H1 (cell line): ENCODE measurements around the gene FAM53A. TPM values are rescaled to one million over a fixed set of nuclear protein-coding genes. Genes with fewer than 3 reads are reported as not detected.
A peak's percentile ranks its signal among the peaks of the same experiment; 100 is the strongest.

Source experiments
- CTCF ChIA-PET: fragments of 300-600 bp; sonication (Branson Sonifier 250); formaldehyde crosslinking; loops from one replicate; lab custom pipeline; 2021; ENCODE audit not compliant: partially characterized antibody; lab: Charles Lee
- POLR2A ChIA-PET: fragments of 300-600 bp; sonication (Branson Sonifier 250); formaldehyde crosslinking; loops from one replicate; lab custom pipeline; 2021; ENCODE audit warnings: inconsistent platforms; ENCODE audit not compliant: partially characterized antibody; lab: Charles Lee
- DNase-seq, 2 experiments: peaks; one replicate each; pipeline versions ENCODE4 v3.0.0 to v3.0.0-alpha.2; 2010 to 2022; ENCODE audit warnings: low spot score in 2 of 2, low read depth in 1 of 2, mixed read lengths in 1 of 2
- FAIRE-seq: peaks from 2 replicates; lab custom pipeline; 2011; peaks lifted over from hg19 to GRCh38; lab: Jason Lieb, UNC
- H2AFZ ChIP-seq: 2 replicates; pipeline ENCODE4 v1.8.1; 2012; ENCODE audit warnings: low read length, inconsistent platforms
- H2AK5ac ChIP-seq: 2 replicates; pipeline ENCODE4 v1.6.1; 2013; ENCODE audit warnings: low read depth, low read length
- H2BK120ac ChIP-seq: replicated peaks from 2 replicates; pipeline ENCODE3; 2013; ENCODE audit warnings: low read depth, low read length, inconsistent platforms
- H2BK12ac ChIP-seq: 2 replicates; pipeline ENCODE4 v1.6.1; 2013; ENCODE audit warnings: low read depth, low read length
- H2BK15ac ChIP-seq: 2 replicates; pipeline ENCODE4 v1.6.1; 2013; ENCODE audit warnings: low read length
- H2BK20ac ChIP-seq: 2 replicates; pipeline ENCODE4 v1.6.1; 2013; ENCODE audit warnings: low read length
- H2BK5ac ChIP-seq: 2 replicates; pipeline ENCODE4 v1.6.1; 2013; ENCODE audit warnings: low read depth, low read length
- H3K14ac ChIP-seq: 2 replicates; pipeline ENCODE4 v1.6.1; 2013; ENCODE audit warnings: inconsistent platforms; ENCODE audit not compliant: insufficient read length
- H3K18ac ChIP-seq: 2 replicates; pipeline ENCODE4 v1.6.1; 2013; ENCODE audit warnings: low read length; ENCODE audit errors: extremely low read depth
- H3K23ac ChIP-seq: 2 replicates; pipeline ENCODE4 v1.6.1; 2013; ENCODE audit warnings: inconsistent platforms; ENCODE audit not compliant: insufficient read length
- H3K23me2 ChIP-seq: 2 replicates; pipeline ENCODE4 v1.6.1; 2013; ENCODE audit warnings: low read depth, low read length
- H3K27ac ChIP-seq: 2 replicates; pipeline ENCODE4 v1.6.1; 2011; ENCODE audit warnings: low read depth, low read length, inconsistent platforms
- H3K27me3 ChIP-seq, 4 experiments: replicated peaks in 1 of 4; 1 replicate in 1 of 4; 2 replicates in 3 of 4; pipeline versions ENCODE4 v1.6.1 to v1.8.1; 2011 to 2013; ENCODE audit warnings: low read length in 3 of 4, mild to moderate bottlenecking in 3 of 4, inconsistent platforms in 2 of 4, mixed read lengths in 2 of 4, moderate library complexity in 1 of 4; ENCODE audit not compliant: control insufficient read depth in 3 of 4, insufficient read depth in 3 of 4; ENCODE audit errors: extremely low read depth in 1 of 4
- H3K36me3 ChIP-seq, 4 experiments: 2 replicates each; pipeline versions ENCODE4 v1.6.1 to v1.8.1; 2011 to 2013; ENCODE audit warnings: mild to moderate bottlenecking in 4 of 4, low read length in 3 of 4, moderate library complexity in 2 of 4, control low read depth in 1 of 4, inconsistent platforms in 1 of 4; ENCODE audit not compliant: insufficient read depth in 4 of 4, control insufficient read depth in 2 of 4
- H3K4ac ChIP-seq: replicated peaks from 2 replicates; pipeline ENCODE3; 2013; ENCODE audit warnings: low read length, low read depth, mixed read lengths, inconsistent platforms; ENCODE audit not compliant: insufficient read length
- H3K4me1 ChIP-seq, 4 experiments: replicated peaks in 1 of 4; 1 replicate in 1 of 4; 2 replicates in 3 of 4; pipeline versions ENCODE4 v1.6.1 to v1.8.1; 2011 to 2013; ENCODE audit warnings: low read length in 3 of 4, inconsistent platforms in 2 of 4, mixed read lengths in 1 of 4; ENCODE audit not compliant: insufficient read depth in 4 of 4, control insufficient read depth in 3 of 4
- H3K4me2 ChIP-seq, 2 experiments: 2 replicates each; pipeline versions ENCODE4 v1.6.1 to v1.8.1; 2011 to 2013; ENCODE audit warnings: low read depth in 2 of 2, low read length in 2 of 2, control low read depth in 1 of 2, inconsistent platforms in 1 of 2, mild to moderate bottlenecking in 1 of 2; ENCODE audit not compliant: insufficient read depth in 1 of 2
- H3K4me3 ChIP-seq, 4 experiments: fragments of 200-600, 300-600 bp in 1 of 4; sonication (generic), shearing (Covaris generic), sonication (Bioruptor Twin) in 1 of 4; 2 replicates each; pipeline versions ENCODE4 v1.5.1 to v1.8.1; 2011 to 2016; ENCODE audit warnings: low read length in 4 of 4, low read depth in 3 of 4, control low read depth in 2 of 4, inconsistent platforms in 2 of 4, mild to moderate bottlenecking in 2 of 4, mixed read lengths in 1 of 4, moderate library complexity in 1 of 4; ENCODE audit not compliant: insufficient read depth in 2 of 4; ENCODE audit errors: extremely low read depth in 1 of 4
- H3K56ac ChIP-seq: replicated peaks from 2 replicates; pipeline ENCODE3; 2013; ENCODE audit warnings: low read depth, mild to moderate bottlenecking, mixed read lengths, low read length, inconsistent platforms; ENCODE audit not compliant: insufficient read length
- H3K79me1 ChIP-seq: 2 replicates; pipeline ENCODE4 v1.6.1; 2013; ENCODE audit warnings: low read depth, low read length, control low read depth
- H3K79me2 ChIP-seq, 2 experiments: 2 replicates each; pipeline versions ENCODE4 v1.6.1 to v1.8.1; 2012 to 2013; ENCODE audit warnings: low read length in 2 of 2, mild to moderate bottlenecking in 2 of 2, inconsistent platforms in 1 of 2; ENCODE audit not compliant: insufficient read depth in 2 of 2, control insufficient read depth in 1 of 2
- H3K9ac ChIP-seq, 4 experiments: replicated peaks in 1 of 4; 1 replicate in 1 of 4; 2 replicates in 3 of 4; pipeline versions ENCODE4 v1.6.1 to v1.8.1; 2011 to 2013; ENCODE audit warnings: low read depth in 3 of 4, low read length in 3 of 4, control low read depth in 2 of 4, mild to moderate bottlenecking in 2 of 4, moderate library complexity in 2 of 4, inconsistent platforms in 1 of 4; ENCODE audit errors: extremely low read depth in 1 of 4
- H3K9me3 ChIP-seq, 2 experiments: 2 replicates each; pipeline versions ENCODE4 v1.6.1 to v1.8.1; 2012 to 2013; ENCODE audit warnings: mild to moderate bottlenecking in 2 of 2, moderate library complexity in 2 of 2, control low read depth in 1 of 2, inconsistent platforms in 1 of 2, low read depth in 1 of 2, low read length in 1 of 2, mixed read lengths in 1 of 2; ENCODE audit not compliant: insufficient read depth in 2 of 2
- H4K20me1 ChIP-seq, 2 experiments: replicated peaks in 1 of 2; 2 replicates each; pipeline versions ENCODE3 to v1.8.1; 2011 to 2013; ENCODE audit warnings: inconsistent platforms in 2 of 2, low read length in 2 of 2, mild to moderate bottlenecking in 1 of 2; ENCODE audit not compliant: insufficient read depth in 2 of 2, control insufficient read depth in 1 of 2
- H4K5ac ChIP-seq: 2 replicates; pipeline ENCODE4 v1.6.1; 2013; ENCODE audit warnings: low read length, low read depth, mixed read lengths, inconsistent platforms; ENCODE audit not compliant: insufficient read length
- H4K8ac ChIP-seq: 2 replicates; pipeline ENCODE4 v1.8.0; 2013; ENCODE audit warnings: mild to moderate bottlenecking, moderate library complexity, low read length, inconsistent platforms; ENCODE audit not compliant: insufficient read depth; ENCODE audit errors: extremely low read depth
- H4K91ac ChIP-seq: replicated peaks from 2 replicates; pipeline ENCODE3; 2013; ENCODE audit warnings: low read length, mixed read lengths, inconsistent platforms; ENCODE audit not compliant: insufficient read length
- ATF3 ChIP-seq: IDR thresholded peaks from 2 replicates; pipeline ENCODE4 v1.6.1; 2011; ENCODE audit warnings: low read depth, mild to moderate bottlenecking, low read length; ENCODE audit not compliant: insufficient read depth
- GABPA ChIP-seq: IDR thresholded peaks from 2 replicates; pipeline ENCODE4 v1.6.1; 2011; ENCODE audit warnings: mild to moderate bottlenecking, low read length, moderate library complexity, borderline replicate concordance; ENCODE audit not compliant: insufficient read depth
- WGBS, 2 experiments: shearing (Covaris generic) in 1 of 2; methylation state at CpG; one replicate each; pipeline versions ENCODE4 v1.1.6 to v1.1.7; 2013 to 2015; ENCODE audit warnings: low lambda C conversion rate in 2 of 2, mixed read lengths in 2 of 2, inconsistent platforms in 1 of 2, low coverage in 1 of 2, missing lambda C conversion rate in 1 of 2; ENCODE audit not compliant: insufficient replicate concordance in 2 of 2, insufficient coverage in 1 of 2, insufficient read length in 1 of 2; ENCODE audit errors: extremely low coverage in 1 of 2, missing lambda C conversion rate in 1 of 2; 5-methylcytosine and 5-hydroxymethylcytosine counted together
- polyA plus RNA-seq, 7 experiments: library from polyadenylated mRNA; depleted of rRNA in 3 of 7; stranded (reverse) in 5 of 7; unstranded in 2 of 7; fragments of >200 nt in 5 of 7; fragments of 200-250 nt in 2 of 7; gene quantifications; 1 replicate in 5 of 7; 2 replicates in 1 of 7; 4 replicates in 1 of 7; pipeline versions ENCODE4 v1.2.1 to v1.2.3, GENCODE V29; 2011 to 2013; ENCODE audit warnings: missing spikeins in 2 of 7, mixed read lengths in 2 of 7
- total RNA-seq: library from RNA; stranded (reverse); fragmentation: NEBNext Ultra II Directional; extraction: Animal tissue kit (Norgen Biotek cat#: 25700); gene quantifications from 2 replicates; pipeline ENCODE4 v1.2.1, GENCODE V29; 2021

FAM53A gene
- total and polyA plus RNA-seq, 2 of the 8 experiments (the other 6 are each of a cell fraction or from before 2014, with no cell fraction given), result 1.9 to 2.0 TPM

DNA sequence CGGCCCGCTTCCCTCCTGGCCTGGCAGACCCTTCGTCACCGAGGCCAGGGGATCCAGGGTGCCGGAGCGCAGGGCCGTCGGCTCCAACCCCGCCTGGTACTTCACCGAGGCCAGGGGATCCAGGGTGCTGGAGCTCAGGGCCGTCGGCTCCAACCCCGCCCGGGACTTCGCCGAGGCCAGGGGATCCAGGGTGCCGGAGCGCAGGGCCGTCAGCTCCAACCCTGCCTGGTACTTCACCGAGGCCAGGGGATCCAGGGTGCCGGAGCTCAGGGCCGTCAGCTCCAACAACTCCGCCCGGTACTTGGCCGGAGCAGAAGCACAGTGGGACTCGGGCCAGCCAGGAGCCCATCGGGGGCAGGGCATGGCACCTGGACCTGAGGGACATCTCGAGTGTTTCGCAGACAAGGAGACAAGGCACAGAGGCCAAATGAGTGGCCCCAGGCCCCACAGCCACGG is 85.1 kb downstream of the FAM53A start:
- Histone ChIP-seq H2AFZ (no peak overlapping the region; the same call in 1 of the 2 replicates), H2BK15ac (no peak overlapping the region), H2AK5ac (no peak overlapping the region), H3K27me3 (no peaks in the 10 kb centered on the region), H3K9ac (no peak overlapping the region), H3K36me3 (no peaks in the 10 kb centered on the region), H4K20me1 (no peaks in the 10 kb centered on the region), H2BK12ac (peak overlapping the region; percentile 80; the same call in 1 of the 2 replicates), H4K5ac (no peak overlapping the region), H4K8ac (no peak overlapping the region), H3K18ac (peak overlapping the region; percentile 71; the same call in 1 of the 2 replicates), H3K4me2 (0 out of 4 replicates have a peak overlapping the region, but pooled peaks of 1 of the 2 experiments have one; percentile 7), H3K79me2 (no peaks in the 10 kb centered on the region), H2BK5ac (peak overlapping the region; percentile 24; the same call in 1 of the 2 replicates), H3K79me1 (no peaks in the 10 kb centered on the region; the same call in 1 of the 2 replicates), H2BK120ac (no peak overlapping the region), H4K91ac (peak overlapping the region; percentile 65), H3K23me2 (no peaks in the 10 kb centered on the region; the same call in 1 of the 2 replicates), H3K14ac (no peak overlapping the region), H3K23ac (no peak overlapping the region), H3K27ac (no peak overlapping the region), H3K4me3 (no peak overlapping the region)
- DNase-seq (no peak), FAIRE-seq (no peak)
- WGBS, 2 experiments, result 88% methylated on average over 14 of the region's 30 CpGs; no CpG with 5 or more reads in 1 of the 2 experiments
- CTCF ChIA-PET, result no interaction called here
- POLR2A ChIA-PET, result no interaction called here
- TF ChIP-seq ATF3 (no peak), GABPA (peak; percentile 64; the same call in 1 of the 2 replicates)
- TF ChIP-seq, all 59 proteins: peak for 1
- Histone ChIP-seq H2BK20ac (no peak overlapping the region), H3K9me3 (no peaks in the 10 kb centered on the region), H3K56ac (no peak overlapping the region), H3K4ac (no peak overlapping the region), H3K4me1 (peaks cover 0 to 10% (median 6%) of the 10 kb centered on the region in 4 experiments; a peak in 4 of 7 replicates)
